ENCODE results near the gene ERGIC3. TPM values are rescaled to one million over a fixed set of nuclear protein-coding genes. Genes with fewer than 3 reads are reported as not detected.

Gene ERGIC3
- total and polyA plus RNA-seq, 10 of the 15 experiments (the other 5 are each of a cell fraction or from before 2014, with no cell fraction given) = 90.4 to 210 (median 139) TPM

DNA sequence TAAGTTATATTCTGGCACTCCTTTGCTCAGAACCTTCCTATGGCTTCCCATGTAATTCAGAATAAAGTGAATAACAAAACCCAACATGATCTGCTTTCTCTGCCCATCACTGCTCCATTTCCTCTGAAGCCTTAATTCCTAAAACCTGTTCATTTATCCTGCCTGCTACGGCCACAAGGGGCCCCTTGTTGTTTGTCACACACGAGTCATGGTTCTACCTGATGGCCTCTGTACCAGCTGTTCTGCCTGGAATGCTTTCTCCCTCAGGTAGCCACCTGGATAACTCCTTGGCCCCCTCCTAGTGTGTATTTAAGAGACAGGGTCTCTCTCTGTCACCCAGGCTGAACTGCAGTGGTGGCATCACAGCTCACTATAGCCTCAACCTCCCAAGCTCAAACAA lies 26.8 kb downstream of the ERGIC3 start (continued):
- no peak for TF ChIP-seq ZNF622 (IDR thresholded peaks at IDR 0.05)
- TF ChIP-seq, protein P1, sequence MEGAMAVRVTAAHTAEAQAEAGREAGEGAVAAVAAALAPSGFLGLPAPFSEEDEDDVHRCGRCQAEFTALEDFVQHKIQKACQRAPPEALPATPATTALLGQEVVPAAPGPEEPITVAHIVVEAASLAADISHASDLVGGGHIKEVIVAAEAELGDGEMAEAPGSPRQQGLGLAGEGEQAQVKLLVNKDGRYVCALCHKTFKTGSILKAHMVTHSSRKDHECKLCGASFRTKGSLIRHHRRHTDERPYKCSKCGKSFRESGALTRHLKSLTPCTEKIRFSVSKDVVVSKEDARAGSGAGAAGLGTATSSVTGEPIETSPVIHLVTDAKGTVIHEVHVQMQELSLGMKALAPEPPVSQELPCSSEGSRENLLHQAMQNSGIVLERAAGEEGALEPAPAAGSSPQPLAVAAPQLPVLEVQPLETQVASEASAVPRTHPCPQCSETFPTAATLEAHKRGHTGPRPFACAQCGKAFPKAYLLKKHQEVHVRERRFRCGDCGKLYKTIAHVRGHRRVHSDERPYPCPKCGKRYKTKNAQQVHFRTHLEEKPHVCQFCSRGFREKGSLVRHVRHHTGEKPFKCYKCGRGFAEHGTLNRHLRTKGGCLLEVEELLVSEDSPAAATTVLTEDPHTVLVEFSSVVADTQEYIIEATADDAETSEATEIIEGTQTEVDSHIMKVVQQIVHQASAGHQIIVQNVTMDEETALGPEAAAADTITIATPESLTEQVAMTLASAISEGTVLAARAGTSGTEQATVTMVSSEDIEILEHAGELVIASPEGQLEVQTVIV (IDR thresholded peaks at IDR 0.05; ENCODE audit: borderline replicate concordance, partially characterized antibody) = no peak

DNA sequence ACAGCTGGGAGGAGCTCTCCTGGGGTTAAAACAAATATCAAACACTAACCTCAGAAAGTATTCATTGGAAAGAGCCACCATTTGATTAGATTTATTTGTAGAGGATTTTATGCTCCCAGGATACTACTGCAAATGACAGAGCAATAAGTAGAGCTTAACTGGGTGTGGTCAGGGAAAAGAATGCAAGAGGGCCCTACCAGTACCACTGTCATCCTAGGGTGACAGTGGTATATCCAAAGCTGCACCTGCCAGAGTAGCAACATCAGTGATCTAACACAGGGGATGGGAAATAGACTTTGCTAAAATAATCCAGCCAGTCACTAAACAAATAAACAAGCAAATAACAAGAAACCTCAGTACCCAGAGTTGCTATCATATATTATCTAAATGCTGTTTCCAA lies 29.7 kb downstream of the ERGIC3 start:
- SMC1A ChIA-PET (ENCODE audit: uncharacterized antibody, unreplicated experiment) = no interaction called here

More for the DNA sequence above, 29.7 kb downstream of the ERGIC3 start:
- FAIRE-seq = no peak
- CTCF ChIA-PET = interaction anchor here (0.9 to 1.2 kb wide), 2 partner anchors 19 to 50 kb away, joined by 3 read pairs; no protein-coding TSS in a partner anchor
- Histone ChIP-seq H3K9me3 (replicated peaks; ENCODE audit: control insufficient read depth, insufficient read depth, low read length) (peaks cover 2% of the 10 kb centered on the region; the same call in 1 of the 3 replicates), H4K20me1 (ENCODE audit: control insufficient read depth, insufficient read depth) (no peaks in the 10 kb centered on the region), H3K4me1 (ENCODE audit: control insufficient read depth, insufficient read depth, low read length) (no peaks in the 10 kb centered on the region), H3K4me2 (ENCODE audit: control insufficient read depth, insufficient read depth) (no peak overlapping the region), H3K79me2 (ENCODE audit: control insufficient read depth, insufficient read depth, low read length) (no peaks in the 10 kb centered on the region), H3K27me3 (replicated peaks in 1 of 2; ENCODE audit: control insufficient read depth in 2 of 2, insufficient read depth in 2 of 2, low read length in 1 of 2) (no peaks in the 10 kb centered on the region), H3K9ac (ENCODE audit: control insufficient read depth, insufficient read depth, low read length) (no peak overlapping the region), H3K27ac (ENCODE audit: control insufficient read depth, insufficient read depth) (no peak overlapping the region), H3K36me3 (ENCODE audit: control insufficient read depth in 2 of 2, insufficient read depth in 2 of 2, low read length in 1 of 2) (no peaks in the 10 kb centered on the region), H3K4me3 (no peak overlapping the region), H2AFZ (ENCODE audit: control insufficient read depth, low read depth, low read length) (no peak overlapping the region)
- POLR2A ChIA-PET = no interaction called here
- no peak for TF ChIP-seq ZNF384 (IDR thresholded peaks at IDR 0.05; ENCODE audit: borderline replicate concordance, low read depth, low read length)
- no peak for TF ChIP-seq IRF4 (IDR thresholded peaks at IDR 0.05; ENCODE audit: low read depth, low read length)
- TF ChIP-seq, protein P2, sequence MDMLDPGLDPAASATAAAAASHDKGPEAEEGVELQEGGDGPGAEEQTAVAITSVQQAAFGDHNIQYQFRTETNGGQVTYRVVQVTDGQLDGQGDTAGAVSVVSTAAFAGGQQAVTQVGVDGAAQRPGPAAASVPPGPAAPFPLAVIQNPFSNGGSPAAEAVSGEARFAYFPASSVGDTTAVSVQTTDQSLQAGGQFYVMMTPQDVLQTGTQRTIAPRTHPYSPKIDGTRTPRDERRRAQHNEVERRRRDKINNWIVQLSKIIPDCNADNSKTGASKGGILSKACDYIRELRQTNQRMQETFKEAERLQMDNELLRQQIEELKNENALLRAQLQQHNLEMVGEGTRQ (IDR thresholded peaks at IDR 0.05; ENCODE audit: borderline replicate concordance, low read depth, low read length) = no peak
- TF ChIP-seq MTA3 (IDR thresholded peaks at IDR 0.05; ENCODE audit: borderline replicate concordance, low read length) = no peak
- no peak for TF ChIP-seq HDAC2 (IDR thresholded peaks at IDR 0.05)
- no peak for TF ChIP-seq ZSCAN29 (IDR thresholded peaks at IDR 0.05)
- TF ChIP-seq TCF3 (IDR thresholded peaks at IDR 0.05; ENCODE audit: borderline replicate concordance, insufficient read depth, low read depth, low read length) = no peak
- TF ChIP-seq JUND (IDR thresholded peaks at IDR 0.05; ENCODE audit: low read depth, low read length) = no peak
- no peak for TF ChIP-seq MTA2 (IDR thresholded peaks at IDR 0.05; ENCODE audit: low read depth)
- TF ChIP-seq MXI1 (IDR thresholded peaks at IDR 0.05; ENCODE audit: low read depth, low read length) = no peak
- in situ Hi-C loops (cut with MboI) = no loop called here
- intact Hi-C loops (cut with micrococcal nuclease; ENCODE audit: unreplicated experiment) = no loop called here
- BruUV-seq (replicated peaks) = no TSS peak
- no peak for DNase-seq (ENCODE audit: low read depth, low spot score)
- RAD21 ChIA-PET (ENCODE audit: unreplicated experiment) = no interaction called here
- no peak for ATAC-seq

Data from GM12878 (cell line).